HepG2 (cell line): ENCODE data around the gene ZCCHC10. TPM values are rescaled to one million over a fixed set of nuclear protein-coding genes. Genes with fewer than 3 reads are reported as not detected.

Experiments used
- ATAD3A ChIP-seq: sonication (generic); formaldehyde crosslinking; IDR thresholded peaks from 2 replicates; pipeline ENCODE4 v1.4.0; 2020; ENCODE audit warnings: missing genetic modification reagents
- BCL6 ChIP-seq: IDR thresholded peaks from 2 replicates; pipeline ENCODE4 v1.6.1; 2016; ENCODE audit warnings: missing genetic modification reagents, missing compliant biosample characterization
- ERF ChIP-seq: IDR thresholded peaks from 2 replicates; pipeline ENCODE4 v1.6.1; 2018; ENCODE audit warnings: missing biosample characterization, missing genetic modification reagents
- HIC2 ChIP-seq: sonication (generic); formaldehyde crosslinking; IDR thresholded peaks from 2 replicates; pipeline ENCODE4 v1.9.0; 2022; ENCODE audit warnings: low read depth, missing genetic modification reagents
- ISX ChIP-seq: sonication (generic); formaldehyde crosslinking; conservative IDR thresholded peaks from 2 replicates; pipeline ENCODE4 v1.5.0; 2020; ENCODE audit warnings: missing genetic modification reagents
- JUN ChIP-seq: sonication (generic); formaldehyde crosslinking; IDR thresholded peaks from 2 replicates; pipeline ENCODE4 v1.4.0; 2020; ENCODE audit warnings: mild to moderate bottlenecking, missing genetic modification reagents
- KAT2B ChIP-seq: fragments of 150-350 bp; IDR thresholded peaks from 2 replicates; pipeline ENCODE4 v1.6.1; 2014; ENCODE audit warnings: low read depth, low read length, borderline replicate concordance
- NFKB2 ChIP-seq: sonication (generic); formaldehyde crosslinking; IDR thresholded peaks from 2 replicates; pipeline ENCODE4 v1.4.0; 2020; ENCODE audit warnings: missing genetic modification reagents, borderline replicate concordance
- PCBP1 ChIP-seq: fragments of 200-400 bp; formaldehyde crosslinking; IDR thresholded peaks from 2 replicates; pipeline ENCODE4 v1.6.1; 2017; ENCODE audit warnings: mild to moderate bottlenecking, low read depth, low read length, borderline replicate concordance
- PPARG ChIP-seq: conservative IDR thresholded peaks from 2 replicates; pipeline ENCODE4 v1.6.1; 2016; ENCODE audit warnings: missing biosample characterization, missing genetic modification reagents
- PTBP1 ChIP-seq: fragments of 200-400 bp; formaldehyde crosslinking; IDR thresholded peaks from 2 replicates; pipeline ENCODE4 v1.6.1; 2018; ENCODE audit warnings: low read length, low read depth; ENCODE audit not compliant: poor library complexity, severe bottlenecking
- RAD21 ChIP-seq: fragments of 450-650 bp; formaldehyde crosslinking; IDR thresholded peaks from 2 replicates; pipeline ENCODE4 v1.5.0; 2020; ENCODE audit warnings: mild to moderate bottlenecking
- RBM39 ChIP-seq: fragments of 200-400 bp; formaldehyde crosslinking; IDR thresholded peaks from one replicate; pipeline ENCODE4 v1.6.1; 2018; ENCODE audit warnings: antibody characterized with exemption, mild to moderate bottlenecking, low read depth, low read length; ENCODE audit not compliant: poor library complexity, severe bottlenecking
- REXO4 ChIP-seq: sonication (generic); formaldehyde crosslinking; IDR thresholded peaks from 2 replicates; pipeline ENCODE4 v1.8.0; 2022; ENCODE audit warnings: missing genetic modification reagents, mild to moderate bottlenecking, borderline replicate concordance
- SYNCRIP ChIP-seq: fragments of 200-400 bp; formaldehyde crosslinking; IDR thresholded peaks from 2 replicates; pipeline ENCODE4 v1.6.1; 2018; ENCODE audit warnings: mild to moderate bottlenecking, low read depth, low read length; ENCODE audit not compliant: insufficient read depth
- TP53 ChIP-seq: sonication (generic); formaldehyde crosslinking; conservative IDR thresholded peaks from 2 replicates; pipeline ENCODE4 v1.4.0; 2020; ENCODE audit warnings: missing genetic modification reagents
- ZBTB1 ChIP-seq: sonication (generic); formaldehyde crosslinking; IDR thresholded peaks from 2 replicates; pipeline ENCODE4 v1.4.0; 2020; ENCODE audit warnings: missing genetic modification reagents, borderline replicate concordance
- ZBTB49 ChIP-seq: sonication (generic); formaldehyde crosslinking; IDR thresholded peaks from 2 replicates; pipeline ENCODE4 v1.4.0; 2020; ENCODE audit warnings: missing genetic modification reagents, borderline replicate concordance
- ZHX1 ChIP-seq: sonication (generic); formaldehyde crosslinking; IDR thresholded peaks from 2 replicates; pipeline ENCODE4 v1.8.1; 2022; ENCODE audit warnings: low read depth, mild to moderate bottlenecking, missing genetic modification reagents
- ZMAT3 ChIP-seq: sonication (generic); formaldehyde crosslinking; conservative IDR thresholded peaks from 2 replicates; pipeline ENCODE4 v1.7.0; 2021; ENCODE audit warnings: missing genetic modification reagents
- ZNF441 ChIP-seq: sonication (generic); formaldehyde crosslinking; IDR thresholded peaks from 2 replicates; pipeline ENCODE4 v1.7.0; 2021; ENCODE audit warnings: missing genetic modification reagents, borderline replicate concordance
- ZNF557 ChIP-seq: sonication (generic); formaldehyde crosslinking; IDR thresholded peaks from 2 replicates; pipeline ENCODE4 v1.4.0; 2020; ENCODE audit warnings: missing genetic modification reagents
- ZNF605 ChIP-seq: sonication (generic); formaldehyde crosslinking; IDR thresholded peaks from 2 replicates; pipeline ENCODE4 v1.8.0; 2022; ENCODE audit warnings: mild to moderate bottlenecking, missing genetic modification reagents
- ZNF614 ChIP-seq: IDR thresholded peaks from 2 replicates; pipeline ENCODE4 v1.6.1; 2018; ENCODE audit warnings: missing biosample characterization, missing genetic modification reagents, inconsistent platforms, borderline replicate concordance
- ZNF841 ChIP-seq: sonication (generic); formaldehyde crosslinking; IDR thresholded peaks from 2 replicates; pipeline ENCODE4 v1.8.1; 2023; ENCODE audit warnings: missing genetic modification reagents, borderline replicate concordance
- ZNF878 ChIP-seq: sonication (generic); formaldehyde crosslinking; IDR thresholded peaks from 2 replicates; pipeline ENCODE4 v1.8.1; 2023; ENCODE audit warnings: mild to moderate bottlenecking, missing genetic modification reagents, moderate library complexity
- ZSCAN29 ChIP-seq: sonication (generic); formaldehyde crosslinking; conservative IDR thresholded peaks from 2 replicates; pipeline ENCODE4 v1.4.0; 2020; ENCODE audit warnings: mild to moderate bottlenecking, missing genetic modification reagents
- polyA plus RNA-seq, 8 experiments: library from polyadenylated mRNA; depleted of rRNA in 3 of 8; stranded (reverse) in 7 of 8; unstranded in 1 of 8; fragments of >200 nt; fragmentation: Illumina TruSeq in 4 of 8; extraction: Trizol in 4 of 8; gene quantifications; 2 replicates each; pipeline versions ENCODE4 v1.2.1 to v1.2.3, GENCODE V29; 2011 to 2016; ENCODE audit warnings: low read depth in 4 of 8, missing spikeins in 1 of 8, mixed read lengths in 1 of 8; ENCODE audit not compliant: insufficient read depth in 1 of 8
- total RNA-seq, 5 experiments: library from RNA; depleted of rRNA; stranded (reverse); fragments of >200 nt; fragmentation: Illumina TruSeq; extraction: Trizol; gene quantifications; 2 replicates each; pipeline ENCODE4 v1.2.3, GENCODE V29; 2016; ENCODE audit warnings: low read depth in 1 of 5

The ZCCHC10 gene
- total and polyA plus RNA-seq, 2 of the 13 experiments (the other 11 are each of a cell fraction or from before 2014, with no cell fraction given), result 40.7 to 48.2 TPM

- TF ChIP-seq ZHX1 (CRISPR knock-in tag) (no peak), PTBP1 (no peak), BCL6 (CRISPR knock-in tag) (peak; percentile 87), ZNF441 (CRISPR knock-in tag) (no peak), TP53 (no peak), ERF (peak; percentile 60; the same call in 1 of the 2 replicates), RBM39 (no peak), PPARG (CRISPR knock-in tag) (peak; percentile 84), ZMAT3 (CRISPR knock-in tag) (no peak), ATAD3A (CRISPR knock-in tag) (no peak), HIC2 (CRISPR knock-in tag) (no peak), ZNF614 (peak; percentile 89), ZNF557 (CRISPR knock-in tag) (no peak), RAD21 (CRISPR knock-in tag) (no peak), PCBP1 (no peak), ZBTB49 (CRISPR knock-in tag) (no peak), ISX (no peak), SYNCRIP (no peak), ZNF841 (CRISPR knock-in tag) (no peak), ZNF878 (CRISPR knock-in tag) (no peak), ZBTB1 (no peak), ZNF605 (no peak), REXO4 (no peak), KAT2B (no peak), ZSCAN29 (CRISPR knock-in tag) (no peak), JUN (CRISPR knock-in tag) (peak; percentile 45; the same call in 1 of the 2 replicates), NFKB2 (no peak)
Observed at GRCh38 chr5:133049726-133050048, 23.3 kb upstream of the ZCCHC10 start (continued).
